CMK (cell line): ENCODE data around the gene CCDC74A.
"Not testable (repeated sequence)": the region's sequence is repeated elsewhere in the genome, so short reads cannot be mapped to it uniquely, and the experiment has no call there.

Source experiments
- DNase-seq: peaks from one replicate; pipeline ENCODE4 v3.0.0-alpha.2; 2010; ENCODE audit warnings: low read depth

The CCDC74A gene

DNA sequence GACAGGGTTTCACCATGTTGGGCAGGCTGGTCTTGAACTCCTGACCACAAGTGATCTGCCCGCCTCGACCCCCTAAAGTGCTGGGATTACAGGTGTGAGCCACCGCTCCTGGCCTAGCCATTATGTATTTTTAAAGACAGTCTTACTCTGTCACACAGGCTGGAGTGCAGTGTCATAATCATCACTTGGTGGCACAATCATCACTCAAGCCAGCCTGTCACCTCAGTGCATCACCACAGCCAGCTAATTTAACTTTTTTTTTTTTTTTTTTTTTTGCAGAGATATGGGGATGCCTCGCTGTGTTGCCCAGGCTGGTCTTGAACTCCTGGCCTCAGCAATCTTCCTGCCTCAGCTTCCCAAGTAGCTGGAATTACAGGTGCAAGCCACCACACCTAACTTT, 24.1 kb upstream of the CCDC74A start:
- not testable (repeated sequence) for DNase-seq

DNA sequence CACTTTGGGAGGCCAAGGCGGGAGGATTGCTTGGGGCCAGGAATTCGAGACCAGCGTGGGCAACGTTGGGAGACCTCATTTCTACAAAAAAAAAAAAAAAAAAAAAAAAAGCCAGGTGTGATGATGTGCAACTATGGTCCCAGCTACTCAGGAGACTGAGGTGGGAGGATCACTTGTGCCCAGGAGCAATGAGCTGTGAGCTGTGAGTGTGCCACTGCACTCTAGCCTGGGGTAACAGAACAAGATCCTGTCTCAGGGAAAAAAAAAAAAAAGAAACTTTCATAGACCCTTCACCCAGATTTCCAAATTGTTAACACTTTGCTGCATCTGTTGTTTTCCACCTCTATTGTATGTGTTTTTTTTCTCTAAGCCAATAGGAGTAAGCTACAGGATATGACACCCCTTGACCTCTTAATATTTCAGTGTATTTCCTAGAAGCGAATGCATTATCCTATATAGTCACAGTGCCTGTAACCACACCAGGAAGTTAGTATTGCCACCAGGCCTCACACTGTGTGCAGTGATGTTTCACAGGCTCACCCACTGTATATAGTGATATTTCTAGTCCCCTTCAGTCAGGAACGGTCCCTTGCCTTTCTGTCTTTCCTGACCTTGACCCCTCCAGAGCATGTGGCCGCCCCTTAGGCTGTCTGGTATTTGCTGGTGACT, 23.5 kb upstream of the CCDC74A start:
- DNase-seq: not testable (repeated sequence)

DNA sequence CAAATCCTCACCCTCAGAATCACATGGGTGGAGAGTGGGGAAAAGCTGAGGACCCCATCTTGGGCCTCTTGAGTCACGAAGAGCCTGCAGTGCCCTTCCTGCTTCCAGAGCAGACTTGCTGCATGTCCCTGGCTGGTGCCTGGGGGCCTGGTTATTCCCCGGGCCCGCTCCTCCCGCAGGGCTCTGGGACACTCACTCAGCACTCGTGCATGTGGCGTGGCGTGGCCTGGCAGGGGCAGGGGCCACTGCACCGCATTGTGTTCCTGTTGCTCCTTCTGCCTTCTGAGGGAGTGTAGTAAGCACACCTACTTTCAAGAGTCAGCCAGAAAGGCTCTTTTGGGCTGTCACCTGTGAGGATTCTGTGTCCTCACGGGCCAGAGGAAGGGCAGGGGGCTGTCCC, 18.1 kb upstream of the CCDC74A start:
- no peak for DNase-seq

DNA sequence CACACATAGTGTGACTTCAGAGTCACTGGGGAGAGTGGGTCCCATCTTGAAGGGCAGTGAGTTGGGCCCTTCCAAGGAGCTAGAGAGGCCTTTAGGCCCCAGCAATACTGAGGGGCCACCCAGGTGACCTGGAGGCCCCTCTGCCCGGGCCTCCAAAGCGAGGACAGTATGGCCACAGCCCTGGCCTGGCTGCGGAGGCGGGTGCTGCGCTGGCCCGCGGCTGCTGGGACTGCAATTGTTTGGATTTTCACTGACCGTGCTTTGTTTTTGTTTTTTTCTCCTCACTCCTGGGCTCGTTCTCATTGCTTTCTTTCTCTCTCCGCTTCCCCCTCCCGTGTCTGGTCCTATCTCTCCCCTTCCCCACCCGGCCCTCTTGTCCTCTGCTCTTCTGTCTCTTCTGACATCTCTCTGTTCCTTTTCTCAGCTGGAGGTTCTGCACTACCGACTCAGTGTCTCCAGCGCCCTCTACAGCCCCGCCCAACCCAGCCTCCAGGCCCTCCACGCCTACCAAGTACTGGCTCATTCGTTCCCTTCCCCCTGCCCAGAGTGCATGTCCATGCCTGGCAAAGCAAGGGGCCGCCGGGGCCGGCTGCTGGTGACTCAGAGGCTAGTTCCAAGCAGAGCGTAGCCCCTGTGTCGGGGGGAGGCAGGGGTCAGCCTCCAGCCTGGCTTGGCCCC, 16.3 kb upstream of the CCDC74A start:
- DNase-seq: not testable (repeated sequence)

DNA sequence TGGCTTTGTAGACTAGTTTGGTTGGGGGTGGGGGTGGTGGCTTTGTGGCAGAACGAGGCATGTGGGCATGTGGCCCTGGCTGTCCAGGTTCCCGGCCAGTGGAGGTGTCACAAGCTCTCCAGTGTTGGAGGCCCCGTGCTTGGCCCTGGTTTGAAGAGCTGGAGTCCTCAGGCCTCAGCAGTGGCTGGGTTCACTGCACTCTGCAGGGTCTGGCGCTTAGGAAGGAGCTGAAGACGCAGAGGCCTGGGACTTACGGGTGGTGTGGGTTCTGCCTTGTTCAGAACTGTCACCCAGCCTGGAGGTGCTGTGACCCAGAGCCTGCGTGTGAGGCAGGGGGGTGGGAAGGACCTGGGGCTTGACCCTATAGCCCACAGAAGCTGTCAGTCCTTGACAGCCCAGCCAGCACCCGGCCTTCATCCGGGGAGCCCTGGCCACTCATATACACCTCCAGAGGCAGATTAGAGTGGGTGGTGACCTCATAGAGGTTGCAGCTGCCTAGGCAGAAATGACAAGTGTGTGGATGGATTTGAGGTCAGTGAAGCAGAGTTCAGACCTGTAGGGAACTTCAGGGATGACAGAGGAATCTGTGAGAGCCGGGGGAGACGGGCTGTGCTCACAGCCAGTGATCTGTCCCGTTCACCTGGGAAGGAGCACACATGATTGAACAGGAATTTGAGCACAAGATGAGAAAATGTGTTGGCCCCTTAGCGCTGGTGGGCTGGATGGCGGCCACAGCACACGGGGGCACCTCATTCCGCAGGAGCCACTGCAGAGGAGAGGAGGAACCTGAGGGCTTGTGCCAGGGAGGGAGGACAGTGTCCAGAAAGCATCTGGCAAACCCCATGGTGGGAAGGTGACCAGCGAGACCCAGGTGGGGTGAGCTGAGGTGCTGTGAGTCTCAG, 15.5 kb upstream of the CCDC74A start:
- DNase-seq: not testable (repeated sequence)

DNA sequence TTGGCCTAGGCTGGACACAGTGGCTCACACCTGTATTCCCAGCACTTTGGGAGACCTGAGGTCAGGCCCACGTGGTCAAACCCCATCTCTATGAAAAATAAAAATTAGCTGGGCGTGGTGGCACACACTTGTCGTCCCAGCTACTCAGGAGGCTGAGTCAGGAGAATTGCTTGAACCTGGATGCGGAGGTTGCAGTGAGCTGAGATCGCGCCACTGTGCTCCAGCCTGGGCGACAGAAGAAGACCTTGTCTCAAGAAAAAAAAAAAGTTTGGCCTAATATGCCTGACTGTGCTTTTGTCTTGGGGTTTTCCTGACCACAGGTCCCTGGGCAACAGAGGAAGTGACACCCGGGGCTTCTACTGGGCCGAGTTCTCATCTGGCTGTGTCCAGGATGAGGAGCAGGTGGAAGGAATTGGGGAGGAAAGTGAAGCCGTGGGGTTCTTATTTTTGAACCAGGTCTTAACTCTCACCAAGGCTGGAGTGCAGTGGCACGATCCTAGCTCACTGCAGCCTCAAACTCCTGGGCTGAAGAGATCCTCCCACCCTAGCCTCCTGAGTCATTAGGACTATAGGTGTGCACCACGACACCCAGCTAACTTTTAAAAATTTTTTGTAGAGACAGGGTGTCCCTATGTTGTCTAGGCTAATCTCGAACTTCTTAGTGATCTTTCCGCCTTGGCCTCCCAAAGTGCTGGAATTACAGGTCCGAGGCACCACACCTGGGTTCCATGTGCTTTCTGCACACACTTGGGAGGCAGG, 13.1 kb upstream of the CCDC74A start:
- not testable (repeated sequence) for DNase-seq

DNA sequence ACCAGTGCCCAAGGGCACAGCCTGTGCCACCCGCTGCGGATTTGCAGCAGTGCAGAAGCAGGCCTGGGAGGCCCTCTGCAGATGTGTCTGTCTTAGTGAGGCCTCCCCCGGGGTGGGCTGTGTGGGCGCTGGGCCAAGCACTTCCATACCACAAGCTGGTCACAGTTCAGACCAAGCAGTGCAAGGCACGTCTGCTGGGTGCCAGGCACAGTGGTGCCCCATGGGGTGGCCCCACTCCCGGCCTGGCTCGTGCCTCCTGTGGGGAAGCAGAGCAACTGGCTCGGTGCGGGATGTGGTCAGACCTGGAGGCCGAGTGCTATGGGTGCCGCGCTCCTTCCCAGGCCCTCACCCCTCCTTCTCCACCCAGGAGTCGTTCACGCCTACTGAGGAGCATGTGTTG, 12.5 kb upstream of the CCDC74A start:
- DNase-seq: not testable (repeated sequence)

DNA sequence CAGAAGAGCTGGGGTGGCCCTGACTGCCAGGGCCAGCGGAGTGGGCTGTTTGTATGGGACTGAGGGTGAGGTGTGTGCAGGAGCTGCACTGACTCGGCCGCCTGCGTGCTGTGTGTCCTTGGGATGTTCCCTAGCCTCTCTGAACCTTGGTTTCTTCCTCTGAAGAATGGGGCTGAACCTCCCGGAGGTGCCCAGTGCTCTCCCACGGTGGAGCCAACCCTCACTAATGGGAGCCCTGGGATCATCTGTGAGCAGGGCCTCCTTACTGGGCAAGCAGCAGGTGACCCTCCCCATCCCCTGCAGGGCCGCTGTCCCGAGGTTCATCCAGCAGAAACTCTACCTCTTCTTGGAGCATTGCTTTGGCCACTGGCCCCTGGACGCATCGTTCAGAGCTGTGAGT, 11.7 kb upstream of the CCDC74A start:
- no peak for DNase-seq

DNA sequence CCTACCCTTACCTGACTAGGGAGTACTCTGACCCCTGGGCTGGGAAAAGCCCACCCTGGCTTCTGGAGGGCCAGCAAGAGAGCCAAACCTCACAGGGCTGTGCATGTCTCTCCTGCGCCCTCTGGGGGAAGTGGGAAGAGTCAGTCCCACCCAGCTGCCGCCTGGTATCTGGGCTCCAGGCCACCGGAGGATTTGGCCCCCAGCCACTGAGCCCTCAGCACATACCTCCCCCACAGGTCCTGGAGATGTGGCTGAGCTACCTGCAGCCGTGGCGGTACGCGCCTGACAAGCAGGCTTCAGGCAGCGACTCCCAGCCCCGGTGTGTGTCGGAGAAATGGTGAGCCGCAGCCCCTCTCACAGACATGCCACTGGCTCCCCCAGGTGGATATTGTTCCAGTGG, 11.1 kb upstream of the CCDC74A start:
- DNase-seq: not testable (repeated sequence)

DNA sequence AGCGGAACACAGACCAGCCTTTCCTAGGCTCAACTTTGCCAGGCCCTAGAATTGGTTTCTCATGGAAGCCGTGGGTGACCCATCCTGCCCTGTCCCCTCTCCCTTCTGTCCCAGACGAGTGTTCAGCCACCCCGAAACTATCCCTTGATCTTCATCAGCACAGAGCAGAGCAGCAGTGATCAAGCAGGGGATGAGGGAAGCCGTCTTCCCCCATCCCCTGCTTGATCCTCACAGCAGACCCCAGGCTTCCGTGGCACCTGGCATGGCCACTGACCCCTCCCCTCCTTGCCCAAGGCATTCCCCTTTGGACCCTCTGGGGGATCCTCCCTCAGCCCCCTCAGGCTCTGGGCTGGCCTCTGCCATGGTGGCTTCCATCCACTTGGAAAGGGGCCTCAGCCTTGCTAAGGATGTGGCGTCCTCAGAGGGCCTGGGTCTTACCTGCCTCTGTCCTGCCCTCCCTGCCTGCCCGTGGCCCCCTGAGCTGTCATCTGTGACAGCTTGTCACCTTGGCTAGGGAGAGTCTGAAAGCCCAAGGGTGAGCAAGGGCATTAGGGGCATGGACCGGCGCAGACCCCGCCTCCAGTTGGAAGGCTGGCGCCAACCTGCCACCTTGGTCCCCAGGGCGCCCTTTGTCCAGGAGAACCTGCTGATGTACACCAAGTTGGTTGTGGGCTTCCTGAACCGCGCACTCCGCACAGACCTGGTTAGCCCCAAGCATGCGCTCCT, 10.4 kb upstream of the CCDC74A start:
- DNase-seq: no peak

DNA sequence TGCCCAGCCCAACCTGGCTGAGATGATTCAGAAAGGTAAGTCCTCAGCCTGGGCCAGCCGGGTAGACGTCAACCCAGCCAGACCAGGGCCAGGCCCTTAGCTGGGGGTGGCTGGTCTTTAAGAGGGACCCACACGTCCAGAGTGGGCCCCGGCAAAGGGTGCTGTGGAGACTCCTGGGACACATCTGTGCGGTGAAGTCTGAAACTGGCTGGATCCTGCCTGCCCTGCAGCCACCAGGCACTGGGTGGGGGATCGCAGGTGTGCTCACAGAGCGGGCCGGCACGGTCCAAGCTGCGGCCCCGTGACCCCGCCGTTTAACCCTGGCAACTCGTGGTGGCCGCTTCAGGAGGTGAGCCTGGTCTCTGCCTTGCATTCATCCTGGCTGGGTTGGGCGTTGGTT, 9.8 kb upstream of the CCDC74A start:
- not testable (repeated sequence) for DNase-seq

DNA sequence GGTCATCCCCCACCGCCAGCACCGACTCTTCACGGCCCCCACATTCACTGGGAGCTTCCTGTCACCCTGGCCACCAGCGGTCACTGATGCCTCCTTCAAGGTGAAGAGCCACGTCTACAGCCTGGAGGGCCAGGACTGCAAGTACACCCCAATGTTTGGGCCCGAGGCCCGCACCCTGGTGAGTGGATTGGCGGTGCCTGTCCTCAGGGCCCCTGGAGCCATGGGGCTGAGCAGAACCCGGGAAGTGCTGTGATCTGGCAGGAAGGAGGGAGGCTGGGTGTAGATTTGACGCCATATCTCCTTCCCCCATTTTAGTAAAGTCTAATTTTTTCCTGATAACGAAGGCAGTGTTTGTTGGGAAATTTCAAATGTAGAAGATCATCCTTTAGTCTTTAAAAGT, 9.2 kb upstream of the CCDC74A start:
- DNase-seq: not testable (repeated sequence)

DNA sequence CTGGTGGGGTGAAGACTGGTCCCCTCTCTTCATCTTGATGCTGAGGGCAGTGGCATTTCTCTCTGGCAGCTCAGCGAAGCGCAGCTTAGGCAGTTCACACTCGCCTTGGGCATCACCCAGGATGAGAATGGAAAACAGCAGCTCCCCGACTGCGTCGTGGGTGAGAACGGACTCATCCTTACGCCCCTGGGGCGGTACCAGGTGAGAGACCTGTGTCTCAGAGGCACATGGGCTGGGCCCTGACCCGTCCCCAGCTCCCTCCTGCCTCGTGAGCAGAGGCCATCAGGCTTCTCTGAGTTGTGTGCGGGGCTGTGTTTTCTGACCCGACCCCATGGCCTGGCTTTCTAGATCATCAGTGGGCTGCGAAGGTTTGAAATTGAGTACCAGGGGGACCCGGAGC, 8.2 kb upstream of the CCDC74A start:
- DNase-seq: no peak

DNA sequence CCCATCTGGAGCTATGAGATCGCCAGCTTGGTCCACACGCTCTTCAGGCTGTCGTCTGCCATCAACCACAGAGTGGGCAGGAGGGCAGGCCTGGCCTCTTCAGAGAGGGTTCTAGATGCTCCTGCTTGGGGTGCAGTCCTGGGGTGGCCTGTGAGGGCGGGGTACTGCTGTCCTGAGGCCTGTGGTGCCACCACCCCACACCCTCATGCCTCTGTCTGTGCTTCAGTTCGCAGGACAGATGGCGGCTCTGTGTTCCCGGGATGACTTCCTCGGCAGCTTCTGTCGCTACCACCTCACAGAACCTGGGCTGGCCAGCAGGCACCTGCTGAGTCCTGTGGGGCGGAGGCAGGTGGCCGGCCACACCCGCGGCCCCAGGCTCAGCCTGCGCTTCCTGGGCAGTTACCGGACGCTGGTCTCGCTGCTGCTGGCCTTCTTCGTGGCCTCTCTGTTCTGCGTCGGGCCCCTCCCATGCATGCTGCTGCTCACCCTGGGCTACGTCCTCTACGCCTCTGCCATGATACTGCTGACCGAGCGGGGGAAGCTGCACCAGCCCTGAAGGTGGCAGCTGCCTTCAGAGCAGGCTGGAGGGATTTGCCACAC, 7.7 kb upstream of the CCDC74A start:
- not testable (repeated sequence) for DNase-seq

DNA sequence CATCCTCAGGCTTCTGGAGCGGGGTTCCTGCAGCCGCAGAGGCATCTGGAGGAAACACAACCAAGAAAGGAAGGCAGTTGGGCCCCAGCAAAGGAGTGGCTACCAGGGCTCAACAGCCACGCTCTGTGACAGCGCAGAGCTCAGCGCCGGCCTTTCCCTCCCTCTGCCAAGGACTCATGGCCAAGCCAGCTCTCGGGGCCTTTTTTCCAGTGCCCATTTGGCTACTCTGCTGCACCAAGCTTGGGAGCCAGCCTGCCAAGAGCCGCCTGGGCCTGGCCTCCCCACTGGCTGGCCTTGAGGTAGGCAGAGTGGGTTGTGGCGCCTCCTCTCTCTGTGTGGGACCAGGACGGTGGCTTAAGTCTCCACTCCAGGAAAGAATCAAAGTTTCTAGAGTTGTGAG, 7.2 kb upstream of the CCDC74A start:
- DNase-seq: no peak

DNA sequence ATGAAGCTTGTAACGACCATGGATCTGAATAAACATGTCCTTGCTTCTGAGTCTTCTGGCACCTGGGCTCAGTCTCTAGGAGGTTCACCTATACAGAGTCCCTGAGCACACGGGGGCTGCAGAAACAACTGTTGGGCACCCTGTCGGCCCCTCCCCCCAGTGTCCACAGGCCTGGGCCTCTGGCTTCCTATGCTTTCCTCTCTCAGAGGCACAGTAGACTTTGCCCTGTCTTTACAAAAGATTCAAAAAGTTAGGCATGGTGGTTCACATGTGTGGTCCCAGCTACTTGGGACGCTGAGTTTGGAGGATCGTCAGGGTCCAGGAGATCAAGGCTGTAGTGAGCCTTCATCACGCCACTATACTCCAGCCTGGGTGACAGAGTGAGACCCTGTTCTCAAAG, 6.2 kb upstream of the CCDC74A start:
- not testable (repeated sequence) for DNase-seq

DNA sequence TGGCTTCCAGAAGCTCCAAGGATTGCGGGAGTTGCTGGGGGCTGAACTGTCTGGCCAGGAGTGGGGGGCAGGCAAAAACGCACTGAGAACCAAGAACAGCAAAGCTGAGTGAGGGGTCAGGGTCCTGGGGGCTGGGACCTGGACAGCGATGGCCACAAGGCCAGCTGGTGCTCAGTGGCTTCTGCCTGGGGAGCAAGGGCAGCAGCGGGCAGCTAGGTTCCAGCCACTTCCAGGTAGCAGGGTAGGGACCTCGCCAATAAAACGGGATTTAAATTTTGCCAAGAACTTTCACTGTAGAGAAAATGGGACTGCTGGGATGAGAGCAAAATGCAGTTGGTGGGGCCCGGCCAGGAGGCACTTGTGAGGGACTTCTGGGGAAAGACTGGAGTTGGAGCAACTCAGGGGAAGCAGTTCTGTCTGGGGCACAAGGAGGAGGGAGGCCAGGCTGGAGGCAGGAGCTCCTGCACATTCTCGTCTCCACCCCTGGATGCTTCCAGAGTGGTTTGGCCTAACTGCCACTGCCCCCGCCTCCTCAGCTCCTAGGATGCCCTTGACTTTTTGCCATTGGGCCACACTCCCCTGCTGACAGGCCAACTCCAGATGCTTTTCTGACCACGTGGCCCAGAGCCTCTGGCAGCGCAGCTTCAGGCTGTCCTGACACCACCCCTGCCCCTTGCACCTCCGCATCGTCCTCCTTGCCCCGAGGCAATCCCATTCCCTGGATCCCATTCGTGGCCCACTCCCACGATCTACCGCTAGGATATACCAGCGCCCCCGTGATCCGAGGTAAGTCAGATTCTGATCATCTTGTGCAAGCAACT, 5.5 kb upstream of the CCDC74A start:
- DNase-seq: no peak

DNA sequence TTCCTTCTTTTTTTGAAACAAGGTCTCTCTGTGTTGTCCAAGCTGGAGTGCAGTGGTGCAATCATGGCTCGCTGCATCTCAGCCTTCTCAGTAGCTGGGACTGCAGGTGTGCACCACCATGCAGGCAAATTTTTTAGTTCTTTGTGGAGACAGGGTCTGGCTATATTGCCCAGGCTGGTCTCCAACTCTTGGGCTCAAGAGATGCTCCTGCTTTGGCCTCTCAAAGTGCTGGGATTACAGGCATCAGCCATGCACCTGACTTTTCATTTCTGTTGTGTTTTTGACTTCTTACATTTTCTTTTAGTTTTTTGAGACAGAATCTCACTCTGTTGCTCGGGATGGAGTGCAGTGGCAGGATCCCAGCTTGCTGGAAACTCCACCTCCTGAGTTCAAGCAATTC, 2.4 kb upstream of the CCDC74A start:
- not testable (repeated sequence) for DNase-seq

DNA sequence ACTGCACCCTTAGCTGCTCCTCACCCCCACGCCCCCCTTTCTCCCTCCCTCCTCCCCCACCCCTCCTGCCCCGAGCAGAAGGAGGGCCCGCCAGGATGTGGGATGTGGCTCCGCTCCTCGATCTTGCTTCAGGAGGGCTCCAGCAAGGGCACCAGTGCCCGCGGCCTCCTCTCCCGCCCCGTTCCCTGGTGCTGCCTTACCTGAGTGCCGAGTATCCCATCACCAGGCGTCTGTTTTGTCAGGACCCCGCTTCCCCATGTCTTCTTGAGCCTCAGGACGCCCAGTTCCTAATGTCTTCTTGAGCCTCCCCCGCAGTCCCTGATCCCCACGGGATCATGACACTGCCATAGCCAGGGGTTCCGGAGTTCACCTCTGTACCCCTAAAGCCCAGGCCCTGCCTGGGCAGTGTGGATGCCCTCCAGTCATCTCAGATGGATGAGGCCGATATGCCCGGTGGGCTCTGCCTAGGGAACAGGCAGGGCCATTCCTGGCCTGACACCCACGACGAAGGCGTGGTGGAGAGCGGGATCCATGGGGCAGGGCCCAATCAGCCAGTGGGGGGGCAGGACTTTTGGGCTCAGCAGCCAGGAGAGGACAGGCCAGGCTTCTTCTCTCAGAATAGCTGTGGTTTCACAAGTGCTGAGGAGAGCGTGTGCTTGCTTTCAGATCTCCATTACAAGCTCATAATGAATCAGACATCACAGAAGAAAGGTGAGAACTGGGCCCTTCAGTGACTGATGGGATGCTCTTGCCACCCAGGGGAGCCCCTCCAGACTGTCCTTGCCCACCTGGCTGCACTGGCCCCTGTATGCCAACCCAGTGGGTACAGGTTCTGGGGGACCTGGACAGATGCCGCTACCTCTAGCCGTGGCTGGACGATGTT, 1.5 kb downstream of the CCDC74A start:
- DNase-seq: not testable (repeated sequence)
